GM19395 (cell line): ENCODE data around the gene GDF15.
A peak's percentile ranks its signal among the peaks of the same experiment; 100 is the strongest.
"Not testable (repeated sequence)": the region's sequence is repeated elsewhere in the genome, so short reads cannot be mapped to it uniquely, and the experiment has no call there.

Experiments
- ATAC-seq: cut with Tn5 transposase; IDR thresholded peaks from one replicate; pipeline ENCODE4 v1.9.1; 2021; ENCODE audit warnings: mild to moderate bottlenecking, moderate library complexity; ENCODE audit not compliant: unreplicated experiment

Gene GDF15, protein sequence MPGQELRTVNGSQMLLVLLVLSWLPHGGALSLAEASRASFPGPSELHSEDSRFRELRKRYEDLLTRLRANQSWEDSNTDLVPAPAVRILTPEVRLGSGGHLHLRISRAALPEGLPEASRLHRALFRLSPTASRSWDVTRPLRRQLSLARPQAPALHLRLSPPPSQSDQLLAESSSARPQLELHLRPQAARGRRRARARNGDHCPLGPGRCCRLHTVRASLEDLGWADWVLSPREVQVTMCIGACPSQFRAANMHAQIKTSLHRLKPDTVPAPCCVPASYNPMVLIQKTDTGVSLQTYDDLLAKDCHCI

DNA sequence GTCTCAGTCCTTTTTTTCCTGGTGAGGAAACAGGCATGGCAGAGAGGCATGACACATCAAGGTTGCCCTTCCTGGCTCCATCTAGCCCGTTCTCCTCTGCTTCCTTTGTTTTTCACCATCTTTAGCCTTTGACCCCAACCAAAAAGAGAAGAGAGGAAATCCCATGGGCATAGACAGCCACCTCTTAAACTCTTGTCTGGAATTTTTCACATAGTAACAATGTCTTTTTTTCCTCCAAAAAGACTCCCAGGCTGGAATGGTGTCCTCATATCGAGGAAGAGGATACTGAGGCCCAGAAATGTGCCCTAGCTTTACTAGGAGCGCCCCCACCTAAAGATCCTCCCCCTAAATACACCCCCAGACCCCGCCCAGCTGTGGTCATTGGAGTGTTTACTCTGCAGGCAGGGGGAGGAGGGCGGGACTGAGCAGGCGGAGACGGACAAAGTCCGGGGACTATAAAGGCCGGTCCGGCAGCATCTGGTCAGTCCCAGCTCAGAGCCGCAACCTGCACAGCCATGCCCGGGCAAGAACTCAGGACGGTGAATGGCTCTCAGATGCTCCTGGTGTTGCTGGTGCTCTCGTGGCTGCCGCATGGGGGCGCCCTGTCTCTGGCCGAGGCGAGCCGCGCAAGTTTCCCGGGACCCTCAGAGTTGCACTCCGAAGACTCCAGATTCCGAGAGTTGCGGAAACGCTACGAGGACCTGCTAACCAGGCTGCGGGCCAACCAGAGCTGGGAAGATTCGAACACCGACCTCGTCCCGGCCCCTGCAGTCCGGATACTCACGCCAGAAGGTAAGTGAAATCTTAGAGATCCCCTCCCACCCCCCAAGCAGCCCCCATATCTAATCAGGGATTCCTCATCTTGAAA is at the start of gene GDF15:
GDF15 (plus strand) TSS at position 484 of the 868 bp plus-strand sequence; CDS start at position 516, 32 bp downstream.
- ATAC-seq: no peak

DNA sequence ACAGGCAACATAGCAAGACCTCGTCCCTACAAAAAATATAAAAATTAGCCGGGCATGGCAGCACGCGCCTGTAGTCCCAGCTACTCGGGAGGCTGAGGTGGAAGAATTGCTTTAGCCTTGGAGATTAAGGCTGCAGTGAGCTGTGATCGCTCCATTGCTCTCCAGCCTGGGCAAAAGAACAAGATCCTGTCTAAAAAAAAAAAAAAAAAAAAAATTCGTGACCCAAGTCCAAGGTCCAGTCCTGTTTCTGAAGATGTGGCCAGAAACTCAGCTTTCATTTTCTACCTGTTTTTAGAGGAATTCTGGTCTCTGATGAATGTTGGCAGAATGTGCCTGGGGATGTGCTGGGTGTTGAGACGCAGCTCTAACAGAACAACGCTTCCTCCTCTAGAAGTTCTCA is 47.4 kb upstream of the GDF15 start:
- no peak for ATAC-seq

DNA sequence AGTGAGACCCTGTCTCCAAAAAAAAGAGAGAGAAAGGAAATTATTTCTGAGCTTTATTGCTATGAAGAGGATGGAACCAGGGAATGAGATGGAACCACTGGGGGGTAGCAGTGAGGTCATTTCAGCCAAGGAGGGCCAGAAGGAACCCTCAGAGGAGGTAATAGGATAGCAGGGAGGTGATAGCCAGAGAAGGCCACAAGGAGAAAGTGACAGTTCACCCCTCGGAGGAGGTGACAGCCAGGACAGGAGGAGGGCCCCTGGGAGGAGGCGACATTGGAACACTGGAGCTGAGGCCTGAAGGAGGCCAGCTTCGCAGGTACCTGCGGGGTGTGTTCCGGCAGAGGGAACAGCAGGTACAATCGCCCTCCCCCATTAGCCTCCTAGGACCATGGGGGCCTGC is 46.2 kb upstream of the GDF15 start:
- no peak for ATAC-seq

DNA sequence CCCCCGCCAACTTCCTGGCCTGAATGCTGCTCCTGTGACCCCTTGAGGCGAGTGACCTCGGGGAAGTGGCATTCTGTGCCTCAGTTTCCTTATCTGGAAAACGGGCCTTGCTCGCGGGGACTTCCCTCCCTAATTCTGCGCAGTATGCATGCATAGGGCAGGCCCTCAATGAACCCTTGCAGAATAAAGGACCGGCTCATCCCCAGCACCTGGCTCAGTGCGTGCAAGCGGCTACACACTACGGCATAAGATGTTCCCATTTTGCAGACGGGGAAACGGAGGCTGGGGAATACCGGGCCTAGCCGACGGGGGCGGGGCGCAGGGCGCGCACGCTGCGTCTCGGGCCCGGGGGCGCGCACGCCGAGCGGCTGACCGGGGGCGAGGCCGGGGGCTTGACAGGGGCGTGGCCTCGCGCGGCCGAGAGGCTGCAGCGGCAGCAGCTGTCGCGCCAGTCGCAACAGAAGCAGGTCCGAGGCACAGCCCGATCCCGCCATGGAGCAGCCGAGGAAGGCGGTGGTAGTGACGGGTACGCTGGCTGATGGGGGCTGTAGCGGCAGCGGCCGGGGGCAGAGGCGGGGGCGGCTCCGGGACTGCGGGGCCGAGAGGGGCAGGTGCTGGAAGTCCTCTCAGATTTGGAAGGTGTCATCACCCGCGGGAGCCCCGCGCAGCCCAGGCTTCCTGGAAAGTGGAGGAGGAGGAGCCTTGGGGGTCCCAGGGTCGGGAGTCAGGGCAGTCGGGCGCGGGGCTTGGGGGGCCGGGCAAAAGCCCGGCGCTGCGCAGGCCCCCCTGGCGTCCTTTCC is 45.6 kb upstream of the GDF15 start, which contains the start of gene PGPEP1:
PGPEP1 (plus strand) TSS at position 409 of the 800 bp plus-strand sequence; CDS start at position 493, 84 bp downstream.
- peak; percentile 44 for ATAC-seq

DNA sequence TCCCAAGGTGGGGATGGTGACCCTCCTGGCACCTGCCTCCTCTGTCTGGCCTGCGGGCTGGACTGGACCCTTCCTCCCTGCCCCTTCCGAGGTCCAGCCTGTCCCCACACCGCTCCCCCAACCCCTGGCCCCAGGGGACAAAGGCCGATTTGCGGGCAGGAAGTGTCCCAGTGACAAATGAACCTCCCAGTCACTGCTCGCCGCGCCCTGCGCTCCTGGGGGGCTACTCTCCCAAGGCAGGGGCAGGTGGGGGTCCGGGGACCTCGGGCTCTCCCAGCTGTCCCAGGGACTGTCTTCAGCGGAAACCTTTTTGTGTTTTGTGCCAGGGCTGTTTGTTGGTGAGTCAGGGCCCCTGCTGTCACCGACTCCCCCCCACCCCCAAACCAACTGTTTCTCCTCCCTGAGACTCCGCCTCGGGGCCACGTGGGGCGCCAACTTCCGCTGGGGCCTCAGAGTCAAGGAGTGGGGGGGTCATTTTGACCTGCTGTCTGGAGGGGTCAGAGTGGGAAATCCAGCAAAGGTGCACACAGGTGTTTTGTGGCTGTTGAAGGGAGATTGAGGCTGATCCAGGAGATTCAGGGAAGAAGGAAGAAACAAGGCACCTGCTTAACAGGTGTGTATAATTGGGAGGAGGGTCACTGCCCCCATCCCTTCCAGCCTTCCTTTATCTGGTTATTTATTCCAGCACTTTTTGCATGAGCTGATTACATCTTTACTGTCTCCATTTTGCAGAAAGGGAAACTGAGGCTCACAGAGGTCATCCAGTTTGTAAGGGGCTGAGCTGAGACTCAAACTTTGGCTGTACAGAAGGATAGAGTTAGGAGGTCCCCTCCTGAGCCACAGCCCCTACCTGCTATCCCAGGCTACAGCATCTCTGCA is 44.7 kb upstream of the GDF15 start:
- ATAC-seq: peak; percentile 52

DNA sequence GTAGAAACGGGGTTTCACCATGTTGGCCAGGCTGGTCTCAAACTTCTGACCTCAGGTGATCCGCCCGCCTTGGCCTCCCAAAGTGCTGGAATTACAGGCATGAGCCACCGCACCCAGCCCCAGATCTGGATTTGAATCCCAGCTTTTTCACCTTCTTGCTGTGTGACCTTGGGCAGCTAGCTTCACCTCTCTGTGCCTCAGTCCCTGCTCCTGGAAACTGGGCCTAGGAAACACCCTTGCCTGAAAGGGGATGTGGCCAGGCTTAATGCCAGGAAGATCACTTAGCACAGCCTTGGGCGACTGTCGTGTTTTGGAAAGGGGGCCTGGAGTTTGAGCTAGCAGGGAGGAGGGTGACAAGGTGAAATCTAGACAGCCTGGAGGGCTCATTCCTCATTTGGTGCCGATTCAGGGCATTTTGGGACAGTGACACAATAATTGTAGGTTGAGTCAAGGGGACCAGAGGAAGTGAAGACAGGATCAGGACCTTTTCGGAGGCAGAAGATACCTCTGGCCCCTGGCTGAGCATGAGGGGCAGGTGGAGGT is 43.8 kb upstream of the GDF15 start:
- ATAC-seq: no peak

DNA sequence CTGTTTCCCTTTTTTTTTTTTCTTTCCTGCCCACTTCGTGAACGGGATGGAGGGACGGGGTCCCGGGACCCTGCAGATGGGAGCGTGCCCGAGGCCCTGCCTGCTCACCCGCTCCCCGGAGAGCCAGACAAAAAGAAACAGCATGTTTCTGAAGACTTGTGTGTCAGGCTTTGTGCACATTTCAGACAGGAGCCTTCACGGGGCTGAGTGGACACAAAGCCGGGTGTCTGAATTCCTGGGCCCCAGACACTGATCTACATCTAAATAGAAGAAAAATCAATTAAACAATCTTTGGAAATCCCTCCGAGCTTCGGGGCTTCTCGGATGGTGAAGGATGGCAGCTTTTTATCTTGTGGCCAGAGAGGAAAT is 41.4 kb upstream of the GDF15 start:
- no peak for ATAC-seq

DNA sequence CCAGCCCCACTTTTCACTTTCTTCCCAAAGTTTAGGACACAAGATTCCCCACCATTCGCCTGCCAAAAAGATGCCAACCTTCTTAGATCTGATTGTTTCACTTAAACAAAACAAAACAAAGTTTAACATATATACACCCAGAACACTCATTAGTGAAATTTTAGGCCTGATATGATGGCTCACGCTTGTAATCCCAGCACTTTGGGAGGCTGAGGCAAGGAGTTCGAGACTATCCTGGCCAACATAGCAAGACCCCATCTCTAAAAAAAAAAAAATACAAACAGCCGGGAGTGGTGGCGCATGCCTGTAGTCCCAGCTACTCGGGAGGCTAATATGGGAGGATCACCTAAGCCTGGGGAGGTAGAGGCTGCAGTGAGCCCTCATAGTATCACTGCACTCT is 40.7 kb upstream of the GDF15 start:
- no peak for ATAC-seq

DNA sequence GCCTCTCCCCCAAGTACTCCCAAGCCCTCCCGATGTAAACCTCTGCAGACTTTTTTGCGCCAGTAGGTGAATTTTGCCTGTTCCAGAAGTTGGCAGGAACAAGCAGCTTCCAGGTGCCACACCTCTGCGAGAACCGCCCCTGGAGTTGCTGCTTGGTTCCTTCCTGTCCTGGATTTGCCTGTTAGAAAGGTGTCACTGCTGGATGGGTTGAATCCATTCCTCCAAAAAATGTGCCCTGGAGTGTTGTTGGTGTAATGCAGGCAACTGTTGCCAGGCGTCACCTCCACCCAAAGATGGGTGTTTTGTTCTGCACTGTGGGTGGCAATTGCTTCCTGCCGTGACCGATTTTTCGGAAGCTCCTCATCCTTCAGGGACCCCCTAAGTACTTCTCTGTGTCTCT is 39.9 kb upstream of the GDF15 start:
- ATAC-seq: no peak

DNA sequence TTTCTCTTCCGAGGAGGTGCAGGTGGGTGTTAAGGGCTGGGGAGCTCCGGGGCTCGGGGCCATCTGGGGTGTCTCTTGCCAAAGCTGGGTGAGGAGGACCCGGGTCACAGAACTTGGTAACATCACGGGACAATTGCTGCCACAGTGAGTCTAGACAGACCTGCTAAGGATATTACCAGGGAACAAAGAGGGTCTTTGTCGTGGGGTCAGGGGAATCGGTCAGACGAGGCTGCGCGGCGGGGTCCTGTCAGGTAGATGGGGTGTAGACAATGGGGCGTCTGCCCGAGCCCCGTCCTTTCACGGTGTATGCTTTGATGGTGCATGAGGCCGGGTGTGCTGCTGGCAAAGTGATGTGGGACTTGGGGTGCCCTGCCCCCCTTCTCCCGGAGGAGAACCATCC is 37.8 kb upstream of the GDF15 start:
- no peak for ATAC-seq

DNA sequence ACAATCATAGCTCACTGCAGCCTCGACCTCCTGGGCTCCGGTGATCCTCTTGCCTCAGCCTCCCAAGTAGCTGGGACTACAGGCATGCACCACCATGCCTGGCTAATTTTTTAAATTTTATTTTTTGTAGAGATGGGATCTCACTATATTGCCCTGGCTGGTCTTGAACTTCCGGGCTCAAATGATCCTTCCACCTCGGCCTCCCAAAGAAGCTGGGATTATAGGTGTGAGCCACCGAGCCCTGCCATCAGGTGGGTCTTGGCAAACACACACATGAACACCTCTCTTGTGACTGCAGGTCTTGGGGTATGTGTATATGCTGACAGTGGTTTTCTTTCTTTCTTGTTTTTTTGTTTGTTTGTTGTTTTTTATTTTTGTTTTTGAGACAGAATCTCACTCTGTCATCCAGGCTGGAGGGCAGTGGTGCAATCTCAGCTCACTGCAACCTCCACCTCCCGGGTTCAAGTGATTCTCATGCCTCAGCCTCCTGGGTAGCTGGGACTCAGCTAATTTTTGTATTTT is 37.1 kb upstream of the GDF15 start:
- ATAC-seq: not testable (repeated sequence)

DNA sequence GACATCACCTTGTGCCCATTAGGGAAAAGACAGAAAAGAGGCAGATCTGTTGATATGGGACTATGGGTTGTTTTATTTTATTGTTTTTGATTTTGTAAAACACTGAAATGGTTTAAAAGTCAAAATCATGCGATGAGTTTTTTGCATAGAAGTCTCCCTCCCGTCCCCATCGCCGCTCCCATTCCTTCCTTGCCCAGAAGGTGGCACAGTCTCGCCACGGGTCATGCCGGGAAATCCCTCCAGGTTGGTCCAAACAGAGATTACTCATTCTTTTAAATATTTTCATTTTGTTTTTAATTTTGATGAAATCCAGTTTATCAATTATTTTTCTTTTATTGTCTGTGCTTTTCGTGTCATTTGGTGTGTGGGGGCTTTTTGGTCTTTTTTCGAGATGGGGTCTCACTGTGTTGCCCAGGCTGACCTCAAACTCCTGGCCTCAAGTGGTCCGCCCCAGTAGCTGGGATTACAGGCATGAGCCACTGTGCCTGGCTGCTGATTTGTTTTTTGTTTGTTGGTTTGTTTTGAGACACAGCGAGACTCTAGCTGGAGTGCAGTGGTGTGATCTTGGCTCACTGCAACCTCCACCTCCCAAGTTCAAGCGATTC is 36.3 kb upstream of the GDF15 start:
- ATAC-seq: no peak

DNA sequence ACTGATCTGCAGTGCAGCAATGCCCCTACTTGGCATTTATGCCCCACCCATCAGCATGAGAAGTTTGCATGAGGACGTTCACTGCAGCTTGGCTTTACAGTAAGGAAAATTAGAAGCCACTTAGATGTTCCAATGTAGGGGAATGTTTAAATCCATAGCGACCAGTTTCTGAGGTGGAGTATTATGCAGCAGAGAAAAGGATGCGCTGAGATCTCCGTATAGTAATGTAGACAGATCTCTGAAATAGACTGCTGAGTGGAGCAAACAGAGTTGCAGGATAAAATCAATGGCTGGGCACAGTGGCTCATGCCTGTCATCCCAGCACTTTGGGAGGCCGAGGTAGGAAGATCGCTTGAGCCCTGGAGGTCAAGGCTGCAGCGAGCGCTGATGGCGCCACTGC is 35.5 kb upstream of the GDF15 start:
- no peak for ATAC-seq

DNA sequence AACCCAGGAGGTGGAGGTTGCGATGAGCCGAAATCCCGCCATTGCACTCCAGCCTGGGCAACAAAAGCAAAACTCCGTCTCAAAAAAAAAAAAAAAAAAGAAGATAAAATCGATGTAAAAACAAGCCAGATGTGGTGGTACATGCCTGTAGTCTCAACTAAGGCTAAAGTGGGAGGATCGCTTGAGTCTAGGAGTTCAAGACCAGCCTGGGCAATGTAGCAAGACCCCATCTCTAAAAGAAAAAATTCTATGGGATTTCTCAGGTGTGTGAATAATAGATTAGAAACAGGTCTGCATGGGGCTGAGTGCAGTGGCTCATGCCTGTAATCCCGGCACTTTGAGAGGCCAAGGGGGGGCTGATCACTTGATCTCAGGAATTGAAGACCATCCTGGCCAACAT is 34.4 kb upstream of the GDF15 start:
- ATAC-seq: no peak

DNA sequence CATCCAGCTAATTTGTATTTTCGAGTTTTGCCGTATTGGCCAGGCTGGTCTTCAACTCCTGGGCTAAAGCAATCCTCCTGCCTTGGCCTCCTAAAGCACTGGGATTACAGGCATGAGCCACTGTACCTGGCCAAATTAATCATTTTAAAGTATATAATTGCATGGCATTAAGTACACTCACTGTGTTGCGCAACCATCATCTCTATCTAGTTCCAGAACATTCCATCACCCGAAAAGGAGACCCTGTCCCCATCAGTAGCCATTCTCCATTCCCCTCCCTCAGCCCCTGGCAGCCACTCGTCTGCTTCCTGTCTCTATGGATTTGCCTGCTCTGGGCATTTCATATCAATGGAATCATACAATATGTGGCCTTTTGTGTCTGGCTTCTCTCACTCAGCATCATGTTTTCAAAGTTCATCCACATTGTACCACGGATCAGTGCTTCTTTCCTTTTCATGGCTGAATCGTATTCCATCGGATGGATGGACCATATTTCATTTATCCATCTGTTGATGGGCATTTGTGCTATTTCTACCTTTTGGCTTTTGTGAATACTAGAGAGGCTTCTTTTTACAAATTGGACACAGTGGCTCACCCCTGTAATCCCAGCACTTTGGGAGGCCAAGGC is 32.5 kb upstream of the GDF15 start:
- ATAC-seq: no peak

DNA sequence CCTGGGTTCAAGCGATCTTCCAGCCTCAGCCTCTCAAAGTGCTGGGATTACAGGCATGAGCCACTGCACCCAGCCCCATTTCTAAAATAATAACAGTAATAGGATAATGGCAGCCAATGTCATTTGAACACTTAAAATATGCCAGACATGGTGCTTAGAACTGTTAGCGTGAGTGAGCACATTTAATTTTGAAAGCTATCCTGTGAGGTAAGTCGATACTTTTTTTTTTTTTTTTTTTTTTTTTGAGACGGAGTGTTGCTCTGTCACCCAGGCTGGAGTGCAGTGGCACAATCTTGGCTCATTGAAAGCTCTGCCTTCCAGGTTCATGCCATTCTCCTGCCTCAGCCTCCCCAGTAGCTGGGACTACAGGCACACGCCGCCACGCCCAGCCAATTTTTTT is 31.2 kb upstream of the GDF15 start:
- not testable (repeated sequence) for ATAC-seq

DNA sequence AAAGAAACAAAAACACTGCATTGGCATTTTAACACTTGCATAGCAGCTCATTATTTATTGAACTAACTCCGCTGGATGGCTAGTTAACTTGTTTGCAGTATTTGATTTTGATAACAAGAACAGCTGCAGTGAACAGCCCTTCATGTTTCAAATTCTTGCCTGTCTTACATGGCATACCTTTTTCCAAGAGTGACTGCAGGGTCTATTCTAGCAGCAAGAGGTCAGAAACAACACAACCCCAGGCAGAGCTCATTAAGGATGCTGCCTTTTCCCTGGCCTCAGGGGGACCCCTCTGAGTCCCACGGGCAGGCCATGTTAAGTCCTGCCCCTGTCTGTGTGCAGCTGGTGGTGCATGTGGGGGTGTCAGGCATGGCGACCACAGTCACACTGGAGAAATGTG is 28.9 kb upstream of the GDF15 start:
- no peak for ATAC-seq

DNA sequence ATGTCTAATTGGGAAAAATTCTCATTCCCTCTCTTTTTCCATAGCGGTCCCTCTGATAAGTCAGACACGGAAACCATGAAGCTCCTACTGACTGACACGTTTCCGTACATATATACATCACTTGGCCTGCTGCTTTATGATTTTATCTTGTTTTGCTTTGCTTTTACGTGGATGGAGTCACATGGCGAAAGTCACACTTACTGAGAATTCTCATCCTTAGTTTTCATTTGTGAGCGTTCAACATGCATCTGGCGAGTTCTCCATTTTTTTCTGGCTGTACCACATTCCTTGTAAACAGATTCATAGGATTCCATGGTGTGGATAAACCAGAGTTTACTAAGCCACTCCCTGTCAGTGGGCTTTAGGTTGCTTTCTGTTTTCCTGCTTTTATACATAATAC is 24.3 kb upstream of the GDF15 start:
- ATAC-seq: no peak

DNA sequence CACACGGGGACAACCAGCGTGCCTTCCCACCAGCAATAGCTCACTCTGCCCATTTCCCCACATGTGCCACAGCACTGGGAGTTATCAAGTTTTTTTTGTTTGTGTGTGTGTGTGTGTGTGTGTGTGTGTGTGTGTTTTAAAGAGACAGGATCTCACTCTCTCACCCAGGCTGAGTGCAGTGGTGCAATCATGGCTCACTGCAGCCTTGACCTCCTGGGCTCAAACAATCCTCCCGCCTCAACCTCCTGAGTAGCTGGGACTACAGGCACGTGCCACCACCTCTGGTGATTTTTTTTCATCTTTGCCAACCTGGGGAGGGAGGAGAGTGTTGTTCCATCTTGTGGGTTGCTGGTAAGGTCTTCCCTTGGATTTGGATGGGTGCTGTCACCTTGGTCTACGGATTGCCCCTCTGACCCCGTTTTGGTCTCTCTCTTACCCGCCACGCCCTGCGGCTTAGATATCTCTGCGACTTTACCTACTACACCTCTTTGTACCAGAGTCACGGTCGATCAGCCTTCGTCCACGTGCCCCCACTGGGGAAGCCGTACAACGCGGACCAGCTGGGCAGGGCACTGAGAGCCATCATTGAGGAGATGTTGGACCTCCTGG is 22.9 kb upstream of the GDF15 start:
- ATAC-seq: no peak
